Activated CD8-positive, alpha-beta memory T cell treated with anti-CD3 and anti-CD28 coated beads, Interleukin-2, amount 50 U/mL, for 48 hours (primary cell): ENCODE measurements around the gene MYD88.
"Not testable (repeated sequence)": the region's sequence is repeated elsewhere in the genome, so short reads cannot be mapped to it uniquely, and the experiment has no call there.

Experiments
- DNase-seq: peaks from one replicate; pipeline ENCODE4 v3.0.0-alpha.2; 2020

Gene MYD88

DNA sequence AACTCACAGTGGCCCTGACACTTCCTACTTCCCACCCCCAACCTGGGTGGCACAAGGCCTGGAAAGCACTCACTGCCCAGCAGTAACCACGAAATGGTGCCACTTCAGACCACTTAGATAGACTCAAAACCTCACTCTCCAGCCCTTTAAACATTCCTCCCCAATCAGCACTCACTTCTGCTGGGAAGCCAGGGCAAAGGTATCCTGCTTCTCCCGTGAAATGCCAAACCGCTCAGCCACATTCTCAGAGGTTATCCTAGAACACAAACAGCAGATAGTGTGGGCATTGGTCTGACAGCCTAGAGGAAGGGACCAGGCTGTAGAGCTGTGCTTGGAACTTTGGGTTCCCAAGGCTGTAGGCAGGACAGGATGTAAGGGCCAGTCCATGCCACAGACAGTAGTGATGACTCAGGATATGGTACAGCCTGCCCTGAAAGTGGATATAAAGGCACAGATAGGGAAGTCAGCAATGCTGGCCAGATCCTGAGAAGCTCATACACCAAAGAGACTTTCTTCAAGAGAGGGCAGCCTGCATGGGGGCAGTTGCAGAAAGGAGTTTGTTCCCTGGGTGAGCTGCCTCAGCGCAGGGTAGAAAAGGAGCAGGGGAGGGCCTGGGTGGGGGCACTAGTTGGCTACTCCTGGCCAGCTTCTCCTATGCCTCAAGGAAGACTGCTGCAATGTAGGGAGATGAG is 10.7 kb upstream of the MYD88 start:
- DNase-seq: no peak

GRCh38 chr3:38128303-38128655 is 10.2 kb upstream of the MYD88 start:
- no peak for DNase-seq

- DNase-seq: peak; percentile 38
These were observed 9.4 kb upstream of the MYD88 start for GRCh38 chr3:38129058-38129457.

DNA sequence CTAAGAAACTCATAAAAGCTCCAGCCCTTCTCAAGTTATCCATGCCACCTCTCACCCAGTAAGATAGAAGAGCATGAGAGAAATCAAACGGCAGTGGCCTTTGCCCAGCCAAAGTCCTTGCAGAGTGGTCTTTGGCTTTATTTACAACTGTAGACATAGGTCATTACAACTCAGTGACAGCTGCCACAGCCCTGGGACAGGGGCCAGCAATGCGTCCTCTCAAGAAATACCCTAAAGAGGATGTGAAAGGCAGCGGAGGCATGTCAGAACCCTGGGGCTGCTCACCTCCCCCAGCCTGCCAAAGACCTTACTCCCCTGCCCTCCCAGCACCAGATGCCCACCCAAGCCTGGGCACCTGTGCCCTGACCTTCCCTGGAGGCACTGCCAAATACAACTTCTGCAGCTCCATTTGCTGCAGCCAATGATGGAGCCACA is 7.8 kb upstream of the MYD88 start:
- no peak for DNase-seq

DNA sequence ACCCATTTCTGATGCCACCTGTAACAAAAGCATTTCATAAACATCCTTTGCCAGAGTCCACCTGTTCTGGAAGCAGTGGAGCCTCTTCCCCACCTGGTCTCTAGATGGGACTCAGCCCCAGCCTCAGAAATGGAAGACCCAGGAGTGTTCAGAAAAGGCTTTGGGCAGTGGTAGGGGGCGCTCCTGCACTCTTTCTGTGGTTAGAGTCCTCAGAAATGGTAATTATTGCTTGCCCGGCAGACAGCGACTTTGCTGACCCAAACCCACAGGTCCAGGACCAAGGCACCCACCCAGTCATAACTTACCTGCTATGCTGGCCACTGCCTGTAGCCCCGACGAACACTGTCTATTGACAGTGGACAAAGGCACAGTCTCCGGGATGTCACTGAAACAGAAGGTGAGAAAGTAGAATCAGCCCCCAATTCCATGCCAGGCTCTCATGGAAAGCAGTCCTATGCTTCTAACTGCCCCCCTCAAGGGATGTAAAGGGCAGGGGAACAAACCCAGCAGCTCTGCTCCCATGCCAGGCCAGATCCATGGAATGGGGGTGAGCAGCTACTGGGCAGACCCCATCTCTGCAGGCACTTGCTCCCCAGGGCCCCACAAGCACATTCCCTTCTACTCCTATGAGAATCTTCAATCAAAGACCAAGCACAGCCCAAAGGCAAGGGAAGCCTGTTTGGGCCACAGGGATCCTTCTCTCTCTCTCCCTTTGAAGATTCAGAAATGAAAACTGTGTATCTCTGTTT is 6.7 kb upstream of the MYD88 start:
- no peak for DNase-seq

DNA sequence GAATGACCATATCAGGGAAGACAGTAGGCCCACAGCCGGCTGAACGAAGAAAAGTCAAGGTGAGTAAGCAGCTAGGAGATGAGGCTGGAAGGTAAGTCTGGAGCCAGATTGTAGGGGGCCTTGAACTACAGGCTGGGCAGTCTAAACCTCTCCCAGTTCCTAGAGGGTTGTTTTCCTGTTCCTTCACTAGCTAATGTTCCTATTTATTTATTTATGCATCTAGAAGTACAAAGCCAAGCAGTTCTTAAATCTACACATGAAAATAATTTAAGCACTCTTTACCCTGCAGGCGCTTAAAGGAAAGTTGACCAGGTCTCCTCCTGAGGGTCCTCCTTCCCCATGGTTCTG is 5.3 kb upstream of the MYD88 start:
- no peak for DNase-seq

- DNase-seq: peak; percentile 34
These were observed 4.7 kb upstream of the MYD88 start for GRCh38 chr3:38133557-38134405.

DNA sequence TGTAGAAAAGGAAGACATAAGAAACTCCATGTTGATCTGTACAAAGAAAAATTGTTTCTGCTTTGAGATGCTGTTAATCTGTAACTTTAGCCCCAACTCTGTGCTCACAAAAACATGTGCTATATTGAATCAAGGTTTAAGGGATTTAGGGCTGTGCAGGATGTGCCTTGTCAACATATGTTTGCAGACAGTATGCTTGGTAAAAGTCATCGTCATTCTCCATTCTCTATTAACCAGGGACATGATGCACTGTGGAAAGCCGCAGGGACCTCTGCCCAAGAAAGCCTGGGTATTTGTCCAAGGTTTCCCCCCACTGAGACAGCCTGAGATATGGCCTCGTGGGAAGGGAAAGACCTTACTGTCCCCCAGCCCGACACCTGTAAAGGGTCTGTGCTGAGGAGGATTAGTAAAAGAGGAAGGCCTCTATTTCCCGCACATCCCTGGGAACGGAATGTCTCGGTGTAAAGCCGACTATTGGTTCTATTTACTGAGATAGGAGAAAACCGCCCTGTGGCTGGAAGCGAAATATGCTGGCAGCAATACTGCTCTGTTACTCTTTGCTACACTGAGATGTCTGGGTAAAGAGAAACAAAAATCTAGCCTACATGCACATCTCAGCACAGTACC is 3.8 kb upstream of the MYD88 start:
- not testable (repeated sequence) for DNase-seq

- DNase-seq: peak; percentile 46
These were observed 2.7 kb upstream of the MYD88 start for GRCh38 chr3:38135621-38136277.

DNA sequence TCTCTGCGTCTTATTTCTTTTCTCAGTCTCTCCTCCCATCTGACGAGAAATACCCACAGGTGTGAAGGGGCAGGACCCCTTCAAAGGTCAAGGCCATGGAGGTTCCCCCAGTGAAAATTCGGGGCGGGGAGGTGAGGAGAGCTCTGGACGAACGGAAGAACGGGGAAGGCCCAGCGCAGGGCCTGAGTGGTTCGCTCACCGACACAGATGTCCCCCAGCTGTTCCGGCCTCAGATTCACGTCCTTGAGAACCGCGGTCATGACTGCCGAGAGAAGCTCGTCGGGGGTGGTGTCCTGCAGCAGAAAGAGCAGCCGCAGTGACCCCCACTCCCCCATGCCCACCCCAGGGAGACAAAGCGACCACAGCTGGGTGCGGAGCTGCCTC is 2.1 kb upstream of the MYD88 start:
- DNase-seq: peak; percentile 66

- DNase-seq: peak; percentile 97
These were observed 1.5 kb upstream of the MYD88 start, which contains the start of gene ACAA1 for GRCh38 chr3:38136777-38137614. ACAA1 (minus strand) TSS chr3:38137127; CDS start chr3:38137035, 92 bp downstream.

- peak; percentile 74 for DNase-seq
These were observed 679 bp upstream of the MYD88 start for GRCh38 chr3:38137615-38138348.

DNA sequence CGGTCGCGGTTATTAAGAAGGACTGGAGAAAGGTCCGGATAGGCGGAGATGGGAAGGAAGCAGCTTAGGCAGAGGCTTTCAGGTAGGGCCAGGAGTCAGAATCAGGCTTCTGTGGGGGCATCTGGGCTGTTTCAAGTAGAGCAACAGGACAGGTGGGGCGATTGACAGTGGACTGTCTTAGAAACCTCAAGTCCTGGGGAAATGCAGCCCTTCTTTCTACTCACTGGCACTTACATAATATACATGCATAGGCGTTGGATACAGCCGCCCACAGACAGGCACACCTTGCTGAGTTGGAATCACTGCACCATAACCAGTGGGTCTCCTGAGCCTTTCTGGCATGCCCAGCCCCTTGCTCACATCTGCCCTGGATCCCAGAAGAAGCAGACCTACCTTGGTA is 730 bp downstream of the MYD88 start:
- no peak for DNase-seq

GRCh38 chr3:38139652-38140051 is 1.2 kb downstream of the MYD88 start:
- DNase-seq: peak; percentile 52

- peak; percentile 49 for DNase-seq
These were observed 2.1 kb downstream of the MYD88 start for GRCh38 chr3:38140326-38141172.

DNA sequence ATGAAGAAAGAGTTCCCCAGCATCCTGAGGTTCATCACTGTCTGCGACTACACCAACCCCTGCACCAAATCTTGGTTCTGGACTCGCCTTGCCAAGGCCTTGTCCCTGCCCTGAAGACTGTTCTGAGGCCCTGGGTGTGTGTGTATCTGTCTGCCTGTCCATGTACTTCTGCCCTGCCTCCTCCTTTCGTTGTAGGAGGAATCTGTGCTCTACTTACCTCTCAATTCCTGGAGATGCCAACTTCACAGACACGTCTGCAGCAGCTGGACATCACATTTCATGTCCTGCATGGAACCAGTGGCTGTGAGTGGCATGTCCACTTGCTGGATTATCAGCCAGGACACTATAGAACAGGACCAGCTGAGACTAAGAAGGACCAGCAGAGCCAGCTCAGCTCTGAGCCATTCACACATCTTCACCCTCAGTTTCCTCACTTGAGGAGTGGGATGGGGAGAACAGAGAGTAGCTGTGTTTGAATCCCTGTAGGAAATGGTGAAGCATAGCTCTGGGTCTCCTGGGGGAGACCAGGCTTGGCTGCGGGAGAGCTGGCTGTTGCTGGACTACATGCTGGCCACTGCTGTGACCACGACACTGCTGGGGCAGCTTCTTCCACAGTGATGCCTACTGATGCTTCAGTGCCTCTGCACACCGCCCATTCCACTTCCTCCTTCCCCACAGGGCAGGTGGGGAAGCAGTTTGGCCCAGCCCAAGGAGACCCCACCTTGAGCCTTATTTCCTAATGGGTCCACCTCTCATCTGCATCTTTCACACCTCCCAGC is 2.9 kb downstream of the MYD88 start:
- no peak for DNase-seq

GRCh38 chr3:38141952-38142273 is 3.5 kb downstream of the MYD88 start:
- peak; percentile 40 for DNase-seq

GRCh38 chr3:38142959-38143358 is 4.5 kb downstream of the MYD88 start:
- DNase-seq: no peak

GRCh38 chr3:38143511-38143910 is 5.0 kb downstream of the MYD88 start:
- peak; percentile 42 for DNase-seq
